Cardiac fibroblast (primary cell): ENCODE results near the gene DYSF.

Source experiments
- DNase-seq, 2 donors: peaks; one replicate each; pipeline versions ENCODE4 v3.0.0 to v3.0.0-alpha.2; 2010; ENCODE audit warnings: low read depth in 2 of 2
- H3K4me3 ChIP-seq, 2 donors: replicated peaks in 1 of 2; 1 replicate in 1 of 2; 2 replicates in 1 of 2; pipeline ENCODE4 v1.5.1; 2011; ENCODE audit warnings: low read depth in 2 of 2, low read length in 2 of 2, mild to moderate bottlenecking in 2 of 2, moderate library complexity in 1 of 2
- TF ChIP-seq, protein P1 (sequence below): IDR thresholded peaks from one replicate; pipeline ENCODE4 v1.5.1; 2011; ENCODE audit warnings: low read depth, mild to moderate bottlenecking, low read length, inconsistent platforms

Gene DYSF

DNA sequence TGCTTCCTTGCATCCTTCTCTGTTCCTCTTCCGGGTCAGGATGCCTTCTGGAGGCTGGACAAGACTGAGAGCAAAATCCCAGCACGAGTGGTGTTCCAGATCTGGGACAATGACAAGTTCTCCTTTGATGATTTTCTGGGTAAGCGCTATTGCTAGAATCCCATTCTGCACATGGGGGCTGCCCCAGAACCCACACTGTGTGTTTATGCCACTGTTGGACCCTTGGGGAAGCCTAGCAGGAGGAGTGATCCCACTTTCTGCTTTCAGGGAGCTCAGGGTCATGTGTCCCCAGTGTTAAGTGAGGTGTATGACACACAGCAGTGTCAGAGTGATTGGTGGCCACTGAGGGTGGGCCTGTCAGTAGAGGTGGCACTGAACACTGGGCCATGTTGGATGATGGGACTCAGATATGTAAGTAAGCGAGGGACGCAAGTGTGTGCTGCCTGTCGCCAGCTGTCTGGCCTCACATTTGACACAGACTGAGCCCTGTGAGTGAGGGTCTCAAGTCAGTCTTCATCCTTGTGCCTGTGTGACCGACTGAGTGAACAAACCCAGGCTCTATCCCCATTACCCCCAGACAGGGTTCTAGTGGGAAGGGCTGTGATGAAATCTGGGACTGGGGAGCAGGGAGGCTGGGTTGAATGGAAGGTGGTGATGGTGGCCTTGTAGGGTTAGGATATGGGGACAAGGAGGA lies 220.9 kb downstream of the DYSF start:
- no peak overlapping the region for H3K4me3 ChIP-seq
- TF ChIP-seq, protein P1, sequence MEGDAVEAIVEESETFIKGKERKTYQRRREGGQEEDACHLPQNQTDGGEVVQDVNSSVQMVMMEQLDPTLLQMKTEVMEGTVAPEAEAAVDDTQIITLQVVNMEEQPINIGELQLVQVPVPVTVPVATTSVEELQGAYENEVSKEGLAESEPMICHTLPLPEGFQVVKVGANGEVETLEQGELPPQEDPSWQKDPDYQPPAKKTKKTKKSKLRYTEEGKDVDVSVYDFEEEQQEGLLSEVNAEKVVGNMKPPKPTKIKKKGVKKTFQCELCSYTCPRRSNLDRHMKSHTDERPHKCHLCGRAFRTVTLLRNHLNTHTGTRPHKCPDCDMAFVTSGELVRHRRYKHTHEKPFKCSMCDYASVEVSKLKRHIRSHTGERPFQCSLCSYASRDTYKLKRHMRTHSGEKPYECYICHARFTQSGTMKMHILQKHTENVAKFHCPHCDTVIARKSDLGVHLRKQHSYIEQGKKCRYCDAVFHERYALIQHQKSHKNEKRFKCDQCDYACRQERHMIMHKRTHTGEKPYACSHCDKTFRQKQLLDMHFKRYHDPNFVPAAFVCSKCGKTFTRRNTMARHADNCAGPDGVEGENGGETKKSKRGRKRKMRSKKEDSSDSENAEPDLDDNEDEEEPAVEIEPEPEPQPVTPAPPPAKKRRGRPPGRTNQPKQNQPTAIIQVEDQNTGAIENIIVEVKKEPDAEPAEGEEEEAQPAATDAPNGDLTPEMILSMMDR = no peak
- DNase-seq = no peak

GRCh38 chr2:71675296-71675695 lies 221.9 kb downstream of the DYSF start:
- H3K4me3 ChIP-seq = no peak overlapping the region
- DNase-seq = no peak
- TF ChIP-seq, protein P1 = no peak

- H3K4me3 ChIP-seq = no peak overlapping the region
- DNase-seq = no peak
- TF ChIP-seq, protein P1 = no peak
Measured at GRCh38 chr2:71678874-71679273, 225.5 kb downstream of the DYSF start.

GRCh38 chr2:71679491-71679890 lies 226.1 kb downstream of the DYSF start:
- DNase-seq = no peak

DNA sequence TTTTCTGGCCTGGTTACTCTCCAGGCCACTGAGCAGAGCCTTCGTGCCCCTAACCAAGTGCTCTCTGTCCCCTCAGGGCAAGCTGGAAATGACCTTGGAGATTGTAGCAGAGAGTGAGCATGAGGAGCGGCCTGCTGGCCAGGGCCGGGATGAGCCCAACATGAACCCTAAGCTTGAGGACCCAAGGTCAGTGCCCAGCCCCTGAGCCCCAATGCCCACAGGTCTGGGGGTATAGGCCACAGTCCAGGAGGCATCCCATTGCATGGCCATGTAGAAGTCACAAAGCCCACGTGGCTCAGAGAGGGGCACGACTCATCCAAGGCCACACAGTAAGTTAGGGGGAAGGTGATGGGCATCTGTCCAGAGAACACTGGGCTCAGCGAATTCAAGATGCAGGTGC lies 227.6 kb downstream of the DYSF start:
- TF ChIP-seq, protein P1 = no peak
- DNase-seq = no peak
- no peak overlapping the region for H3K4me3 ChIP-seq

More at GRCh38 chr2:71679491-71679890, 226.1 kb downstream of the DYSF start:
- TF ChIP-seq, protein P1 = no peak
- no peak overlapping the region for H3K4me3 ChIP-seq

DNA sequence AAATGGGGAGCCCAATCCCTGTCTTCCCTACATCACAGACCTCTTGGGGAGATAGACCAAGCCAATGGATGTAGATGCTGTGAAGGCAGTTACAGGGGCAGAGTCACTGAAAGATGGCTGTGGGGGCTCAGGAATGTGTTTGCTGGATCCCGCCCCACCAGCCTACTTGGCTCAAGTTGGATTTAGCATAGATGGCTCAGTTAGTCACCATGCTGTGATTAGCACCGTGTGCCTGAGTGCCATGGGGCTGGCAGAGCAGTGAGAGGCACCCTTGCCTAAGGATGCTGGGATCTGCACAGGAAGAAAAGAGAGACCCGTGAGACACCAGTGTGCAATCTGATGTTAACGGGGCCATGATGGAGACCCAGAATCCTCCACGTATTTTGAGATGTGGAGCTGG lies 228.3 kb downstream of the DYSF start:
- DNase-seq = no peak
- no peak overlapping the region for H3K4me3 ChIP-seq
- TF ChIP-seq, protein P1 = no peak

DNA sequence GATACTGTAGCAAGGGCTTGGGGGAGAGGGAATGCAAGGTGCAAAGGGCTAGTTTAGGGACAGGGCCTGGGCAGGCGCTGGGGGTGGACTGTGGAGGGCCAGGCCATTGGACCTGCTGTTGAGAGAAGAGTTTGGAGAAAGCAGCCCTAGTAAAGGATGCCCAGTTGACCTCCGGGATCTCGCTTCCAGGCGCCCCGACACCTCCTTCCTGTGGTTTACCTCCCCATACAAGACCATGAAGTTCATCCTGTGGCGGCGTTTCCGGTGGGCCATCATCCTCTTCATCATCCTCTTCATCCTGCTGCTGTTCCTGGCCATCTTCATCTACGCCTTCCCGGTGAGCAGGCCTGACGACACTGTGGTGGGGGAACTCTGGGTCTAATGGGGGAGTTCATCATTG lies 229.0 kb downstream of the DYSF start:
- H3K4me3 ChIP-seq = no peak overlapping the region
- no peak for DNase-seq
- TF ChIP-seq, protein P1 = no peak
